ENCODE measurements around the gene LNX2. TPM values are rescaled to one million over a fixed set of nuclear protein-coding genes. Genes with fewer than 3 reads are reported as not detected.

The LNX2 gene
- total and polyA plus RNA-seq, 9 donors = 3.6 to 9.8 (median 7.8) TPM

- Histone ChIP-seq H3K27me3 (no peaks in the 10 kb centered on the region), H3K4me3 (no peak overlapping the region), H3K4me1 (ENCODE audit: insufficient read depth) (no peaks in the 10 kb centered on the region), H3K36me3 (no peaks in the 10 kb centered on the region), H3K9me3 (no peaks in the 10 kb centered on the region), H3K27ac (no peak overlapping the region)
- DNase-seq = no peak
- intact Hi-C loops (cut with DNase I) = no loop called here
- TF ChIP-seq POLR2A (IDR thresholded peaks at IDR 0.05) (no peak), EP300 (IDR thresholded peaks at IDR 0.05) (no peak), CTCF (IDR thresholded peaks at IDR 0.05) (no peak)
- 24 to 32% (median 27%) methylated on average over 3 of the region's 3 CpGs for WGBS, 3 donors
Measured at GRCh38 chr13:27665333-27665732, 45.0 kb upstream of the LNX2 start.

- Histone ChIP-seq H3K27ac (no peak overlapping the region), H3K4me3 (no peak overlapping the region), H3K4me1 (ENCODE audit: insufficient read depth) (no peaks in the 10 kb centered on the region), H3K9me3 (no peaks in the 10 kb centered on the region), H3K27me3 (no peaks in the 10 kb centered on the region), H3K36me3 (no peaks in the 10 kb centered on the region)
- intact Hi-C loops (cut with DNase I) = no loop called here
- no peak for DNase-seq
- TF ChIP-seq EP300 (IDR thresholded peaks at IDR 0.05) = no peak
- no peak for TF ChIP-seq POLR2A (IDR thresholded peaks at IDR 0.05)
- no peak for TF ChIP-seq CTCF (IDR thresholded peaks at IDR 0.05)
- WGBS, 3 donors = 86 to 90% (median 88%) methylated on average over 8 of the region's 8 CpGs
Measured at GRCh38 chr13:27663947-27664346, 43.6 kb upstream of the LNX2 start.

- H3K36me3 ChIP-seq = no peaks in the 10 kb centered on the region
- no peak for DNase-seq
- H3K9me3 ChIP-seq = no peaks in the 10 kb centered on the region
- H3K4me3 ChIP-seq = no peak overlapping the region
- intact Hi-C loops (cut with DNase I) = no loop called here
- H3K27ac ChIP-seq = no peak overlapping the region
- no peak for TF ChIP-seq POLR2A (IDR thresholded peaks at IDR 0.05)
- no peak for TF ChIP-seq CTCF (IDR thresholded peaks at IDR 0.05)
- no peak for TF ChIP-seq EP300 (IDR thresholded peaks at IDR 0.05)
- 94 to 99% (median 97%) methylated on average over 2 of the region's 2 CpGs for WGBS, 3 donors
- H3K27me3 ChIP-seq = no peaks in the 10 kb centered on the region
- no peaks in the 10 kb centered on the region for H3K4me1 ChIP-seq (ENCODE audit: insufficient read depth)
Measured at GRCh38 chr13:27662738-27663470, 42.6 kb upstream of the LNX2 start.

- intact Hi-C loops (cut with DNase I) = no loop called here
- Histone ChIP-seq H3K27me3 (no peaks in the 10 kb centered on the region), H3K27ac (no peak overlapping the region), H3K36me3 (no peaks in the 10 kb centered on the region), H3K4me3 (no peak overlapping the region), H3K9me3 (no peaks in the 10 kb centered on the region), H3K4me1 (ENCODE audit: insufficient read depth) (no peaks in the 10 kb centered on the region)
- no peak for DNase-seq
- TF ChIP-seq EP300 (IDR thresholded peaks at IDR 0.05) (no peak), CTCF (IDR thresholded peaks at IDR 0.05) (no peak), POLR2A (IDR thresholded peaks at IDR 0.05) (no peak)
Measured at GRCh38 chr13:27661017-27661416, 40.7 kb upstream of the LNX2 start.
